SK-N-SH treated with all-trans-retinoic acid at 6 μM for 48 hours (cell line): Measurements from ENCODE around the gene CNIH1.

Experiments used
- ARNTL ChIP-seq: fragments of 450-650 bp; formaldehyde crosslinking; IDR thresholded peaks from 2 replicates; pipeline ENCODE4 v1.5.0; 2020; ENCODE audit warnings: low read depth, mild to moderate bottlenecking, moderate library complexity, borderline replicate concordance
- ESRRG ChIP-seq: fragments of 250-450 bp; sonication (Bioruptor Pico); IDR thresholded peaks from 2 replicates; pipeline ENCODE4 v1.6.1; 2021; ENCODE audit warnings: mild to moderate bottlenecking
- OSR1 ChIP-seq: fragments of 250-450 bp; sonication (Bioruptor Pico); IDR thresholded peaks from 2 replicates; pipeline ENCODE4 v1.8.0; 2022; ENCODE audit warnings: moderate library complexity, mild to moderate bottlenecking, inconsistent platforms
- RARB ChIP-seq: fragments of 250-450 bp; sonication (Bioruptor Pico); IDR thresholded peaks from 2 replicates; pipeline ENCODE4 v1.8.0; 2021; ENCODE audit warnings: mild to moderate bottlenecking, moderate library complexity
- SNAI2 ChIP-seq: fragments of 250-450 bp; sonication (Bioruptor Pico); IDR thresholded peaks from 2 replicates; pipeline ENCODE4 v1.5.0; 2020; ENCODE audit warnings: mild to moderate bottlenecking, moderate library complexity
- ZFP30 ChIP-seq: fragments of 450-650 bp; formaldehyde crosslinking; IDR thresholded peaks from 2 replicates; pipeline ENCODE4 v1.5.0; 2022; ENCODE audit warnings: mild to moderate bottlenecking, moderate library complexity
- ZNF8 ChIP-seq: fragments of 450-650 bp; formaldehyde crosslinking; IDR thresholded peaks from 2 replicates; pipeline ENCODE4 v1.5.0; 2020; ENCODE audit warnings: mild to moderate bottlenecking, moderate library complexity
- TF ChIP-seq, protein P1 (sequence below): fragments of 250-450 bp; sonication (Bioruptor Pico); IDR thresholded peaks from 2 replicates; pipeline ENCODE4 v1.5.1; 2020; ENCODE audit warnings: low read depth, mild to moderate bottlenecking, moderate library complexity

DNA sequence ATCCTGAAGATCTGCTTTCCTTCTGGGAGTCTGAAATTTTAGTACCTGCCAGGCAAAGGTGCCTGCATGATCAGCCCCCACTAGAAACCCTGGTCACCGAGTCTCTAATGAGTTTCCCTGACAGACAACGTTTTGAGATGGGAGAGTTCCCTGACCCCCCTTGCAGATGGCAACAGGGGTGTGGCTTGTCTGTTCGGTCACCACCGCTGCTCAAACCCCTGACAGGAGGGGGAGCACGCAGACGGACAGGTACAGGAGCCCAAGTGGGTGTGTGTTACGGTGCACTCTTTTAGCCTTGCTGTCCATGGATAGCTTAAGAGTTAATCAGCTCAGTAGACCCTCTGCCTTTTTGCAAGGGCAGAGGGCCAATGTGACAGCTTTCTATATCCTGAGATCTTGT is 63.7 kb downstream of the CNIH1 start:
- TF ChIP-seq SNAI2 (CRISPR knock-in tag) (no peak), RARB (CRISPR knock-in tag) (no peak), ARNTL (no peak), ZNF8 (no peak), ZFP30 (CRISPR knock-in tag) (no peak), ESRRG (CRISPR knock-in tag) (no peak), OSR1 (CRISPR knock-in tag) (no peak)
- TF ChIP-seq, protein P1, sequence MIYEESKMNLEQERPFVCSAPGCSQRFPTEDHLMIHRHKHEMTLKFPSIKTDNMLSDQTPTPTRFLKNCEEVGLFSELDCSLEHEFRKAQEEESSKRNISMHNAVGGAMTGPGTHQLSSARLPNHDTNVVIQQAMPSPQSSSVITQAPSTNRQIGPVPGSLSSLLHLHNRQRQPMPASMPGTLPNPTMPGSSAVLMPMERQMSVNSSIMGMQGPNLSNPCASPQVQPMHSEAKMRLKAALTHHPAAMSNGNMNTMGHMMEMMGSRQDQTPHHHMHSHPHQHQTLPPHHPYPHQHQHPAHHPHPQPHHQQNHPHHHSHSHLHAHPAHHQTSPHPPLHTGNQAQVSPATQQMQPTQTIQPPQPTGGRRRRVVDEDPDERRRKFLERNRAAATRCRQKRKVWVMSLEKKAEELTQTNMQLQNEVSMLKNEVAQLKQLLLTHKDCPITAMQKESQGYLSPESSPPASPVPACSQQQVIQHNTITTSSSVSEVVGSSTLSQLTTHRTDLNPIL (CRISPR knock-in tag): no peak
